Measurements from ENCODE around the gene GPC6.

GRCh38 chr13:93525087-93525486 is 298.5 kb downstream of the GPC6 start:
- TF ChIP-seq JUND (IDR thresholded peaks at IDR 0.05) (no peak), EP300 (IDR thresholded peaks at IDR 0.05; ENCODE audit: borderline replicate concordance in 1 of 2, low read depth in 1 of 2, low read length in 1 of 2) (no peak), TEAD4 (IDR thresholded peaks at IDR 0.05; ENCODE audit: borderline replicate concordance, insufficient read depth) (no peak), CTCF (IDR thresholded peaks at IDR 0.05) (no peak), SIN3A (IDR thresholded peaks at IDR 0.05; ENCODE audit: borderline replicate concordance, low read depth, low read length) (no peak), CHD2 (IDR thresholded peaks at IDR 0.05; ENCODE audit: low read length, partially characterized antibody) (no peak), TAF1 (IDR thresholded peaks at IDR 0.05; ENCODE audit: borderline replicate concordance, low read depth, low read length) (no peak), IRF3 (IDR thresholded peaks at IDR 0.05; ENCODE audit: low read depth, low read length) (no peak), MAX (IDR thresholded peaks at IDR 0.05; ENCODE audit: low read depth) (no peak), POLR2AphosphoS5 (IDR thresholded peaks at IDR 0.05; ENCODE audit: low read depth, low read length) (no peak)
